Measurements from ENCODE around the gene C11orf16. TPM values are rescaled to one million over a fixed set of nuclear protein-coding genes. Genes with fewer than 3 reads are reported as not detected.

The C11orf16 gene
- total RNA-seq, 4 donors from 2014 or later: not detected

- Histone ChIP-seq H3K4me1 (no peaks in the 10 kb centered on the region), H3K4me3 (no peak overlapping the region), H3K27me3 (no peaks in the 10 kb centered on the region), H3K9me3 (no peaks in the 10 kb centered on the region), H3K27ac (no peak overlapping the region), H3K36me3 (peaks cover 0 to 55% (median 18%) of the 10 kb centered on the region in 4 donors)
- WGBS, 2 donors (ENCODE audit: low coverage in 1 of 2): 74 to 85% methylated on average over 3 of the region's 3 CpGs
- TF ChIP-seq EP300 (IDR thresholded peaks at IDR 0.05; ENCODE audit: low read depth): no peak
- TF ChIP-seq, protein P1, sequence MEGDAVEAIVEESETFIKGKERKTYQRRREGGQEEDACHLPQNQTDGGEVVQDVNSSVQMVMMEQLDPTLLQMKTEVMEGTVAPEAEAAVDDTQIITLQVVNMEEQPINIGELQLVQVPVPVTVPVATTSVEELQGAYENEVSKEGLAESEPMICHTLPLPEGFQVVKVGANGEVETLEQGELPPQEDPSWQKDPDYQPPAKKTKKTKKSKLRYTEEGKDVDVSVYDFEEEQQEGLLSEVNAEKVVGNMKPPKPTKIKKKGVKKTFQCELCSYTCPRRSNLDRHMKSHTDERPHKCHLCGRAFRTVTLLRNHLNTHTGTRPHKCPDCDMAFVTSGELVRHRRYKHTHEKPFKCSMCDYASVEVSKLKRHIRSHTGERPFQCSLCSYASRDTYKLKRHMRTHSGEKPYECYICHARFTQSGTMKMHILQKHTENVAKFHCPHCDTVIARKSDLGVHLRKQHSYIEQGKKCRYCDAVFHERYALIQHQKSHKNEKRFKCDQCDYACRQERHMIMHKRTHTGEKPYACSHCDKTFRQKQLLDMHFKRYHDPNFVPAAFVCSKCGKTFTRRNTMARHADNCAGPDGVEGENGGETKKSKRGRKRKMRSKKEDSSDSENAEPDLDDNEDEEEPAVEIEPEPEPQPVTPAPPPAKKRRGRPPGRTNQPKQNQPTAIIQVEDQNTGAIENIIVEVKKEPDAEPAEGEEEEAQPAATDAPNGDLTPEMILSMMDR (IDR thresholded peaks at IDR 0.05): no peak
- no peak for TF ChIP-seq POLR2A (IDR thresholded peaks at IDR 0.05)
- TF ChIP-seq POLR2AphosphoS5 (IDR thresholded peaks at IDR 0.05): no peak
- DNase-seq: no peak
- in situ Hi-C loops (cut with MboI; ENCODE audit: low pct_ligation_motif_present in 1 of 4, low pct_unique_long_range_greater_than_20kb in 1 of 4, low sequenced_read_pairs in 3 of 4) (no loop called here), intact Hi-C loops (cut with DNase I; ENCODE audit: low total_unique reads) (no loop called here)
Observed at GRCh38 chr11:8948886-8949285, 16.1 kb upstream of the C11orf16 start.

DNA sequence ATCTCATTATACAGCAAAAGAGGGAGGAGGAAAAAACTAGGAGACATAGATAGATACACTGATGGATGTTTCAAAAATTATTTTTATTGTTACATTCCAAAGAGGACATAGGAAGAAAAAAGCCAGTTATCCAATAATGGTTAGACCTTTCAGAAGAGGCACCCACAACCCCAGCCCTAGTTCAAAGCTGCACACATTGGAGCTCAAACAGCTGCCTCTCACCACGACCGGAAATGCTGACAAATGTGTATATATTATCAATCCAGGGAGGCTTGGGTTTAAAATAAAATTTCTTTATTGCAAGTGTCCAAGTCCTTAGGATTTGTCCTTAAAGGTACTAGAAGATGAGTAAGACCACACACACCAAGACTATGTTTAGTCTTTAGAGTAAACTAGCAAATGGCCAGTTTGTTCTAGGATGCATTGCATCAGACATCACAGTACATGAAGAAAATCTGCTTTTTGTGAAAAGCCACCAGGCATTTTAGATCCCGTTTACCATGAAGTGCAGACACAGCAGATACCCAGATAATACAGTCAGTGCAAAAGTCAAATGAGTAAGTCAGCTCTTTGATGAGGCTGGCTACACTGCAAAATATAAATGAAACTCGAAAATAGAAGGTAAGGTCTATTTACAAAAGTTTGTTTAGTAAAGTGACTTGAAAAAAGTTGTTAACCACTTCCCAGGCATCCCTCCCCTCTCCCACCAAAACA, 14.6 kb upstream of the C11orf16 start:
- in situ Hi-C loops (cut with MboI; ENCODE audit: low pct_ligation_motif_present in 1 of 4, low pct_unique_long_range_greater_than_20kb in 1 of 4, low sequenced_read_pairs in 3 of 4): no loop called here
- DNase-seq: no peak

GRCh38 chr11:8942518-8943066, 9.8 kb upstream of the C11orf16 start, which contains the start of gene ASCL3:
ASCL3 (minus strand) TSS chr11:8943016; CDS start chr11:8938161, 4,855 bp downstream.
- peaks cover 0 to 14% (median 2%) of the 10 kb centered on the region in 4 donors for H3K36me3 ChIP-seq
- H3K4me3 ChIP-seq: no peak within 1 kb of the TSS
- no peak within 1 kb of the TSS for H3K27ac ChIP-seq
- intact Hi-C loops (cut with DNase I; ENCODE audit: low total_unique reads): no loop called here
- no peaks in the 10 kb centered on the region for H3K4me1 ChIP-seq
- H3K27me3 ChIP-seq: no peaks in the 10 kb centered on the region
- in situ Hi-C loops (cut with MboI; ENCODE audit: low pct_ligation_motif_present in 1 of 4, low pct_unique_long_range_greater_than_20kb in 1 of 4, low sequenced_read_pairs in 3 of 4): no loop called here
- TF ChIP-seq, protein P1 (IDR thresholded peaks at IDR 0.05): no peak
- TF ChIP-seq POLR2AphosphoS5 (IDR thresholded peaks at IDR 0.05) (no peak), EP300 (IDR thresholded peaks at IDR 0.05; ENCODE audit: low read depth) (no peak), POLR2A (IDR thresholded peaks at IDR 0.05) (no peak)
- WGBS, 2 donors (ENCODE audit: low coverage in 1 of 2): 61 to 74% methylated on average over 5 of the region's 5 CpGs
- DNase-seq: no peak
- H3K9me3 ChIP-seq: no peaks in the 10 kb centered on the region

More for the DNA sequence above, 14.6 kb upstream of the C11orf16 start:
- Histone ChIP-seq H3K4me1 (no peaks in the 10 kb centered on the region), H3K27me3 (no peaks in the 10 kb centered on the region), H3K27ac (peak overlapping the region in 1 of 4 donors; percentile 9), H3K36me3 (peaks cover 0 to 43% (median 12%) of the 10 kb centered on the region in 4 donors), H3K4me3 (no peak overlapping the region), H3K9me3 (no peaks in the 10 kb centered on the region)
- TF ChIP-seq, protein P1 (IDR thresholded peaks at IDR 0.05): no peak
- TF ChIP-seq EP300 (IDR thresholded peaks at IDR 0.05; ENCODE audit: low read depth): no peak
- no peak for TF ChIP-seq POLR2AphosphoS5 (IDR thresholded peaks at IDR 0.05)
- TF ChIP-seq POLR2A (IDR thresholded peaks at IDR 0.05): no peak
- 73 to 79% methylated on average over 3 to 4 of the region's 4 CpGs for WGBS, 2 donors (ENCODE audit: low coverage in 1 of 2)
- intact Hi-C loops (cut with DNase I; ENCODE audit: low total_unique reads): no loop called here

GRCh38 chr11:8941341-8942103, 8.8 kb upstream of the C11orf16 start:
- in situ Hi-C loops (cut with MboI; ENCODE audit: low pct_ligation_motif_present in 1 of 4, low pct_unique_long_range_greater_than_20kb in 1 of 4, low sequenced_read_pairs in 3 of 4): no loop called here
- H3K27ac ChIP-seq: no peak overlapping the region
- peaks cover 0 to 5% (median 0%) of the 10 kb centered on the region in 4 donors for H3K36me3 ChIP-seq
- intact Hi-C loops (cut with DNase I; ENCODE audit: low total_unique reads): no loop called here
- H3K27me3 ChIP-seq: no peaks in the 10 kb centered on the region
- no peaks in the 10 kb centered on the region for H3K4me1 ChIP-seq
- no peak for TF ChIP-seq POLR2A (IDR thresholded peaks at IDR 0.05)
- no peak for TF ChIP-seq EP300 (IDR thresholded peaks at IDR 0.05; ENCODE audit: low read depth)
- TF ChIP-seq POLR2AphosphoS5 (IDR thresholded peaks at IDR 0.05): no peak
- TF ChIP-seq, protein P1 (IDR thresholded peaks at IDR 0.05): no peak
- H3K9me3 ChIP-seq: no peaks in the 10 kb centered on the region
- H3K4me3 ChIP-seq: no peak overlapping the region
- DNase-seq: no peak
- WGBS, 2 donors (ENCODE audit: low coverage in 1 of 2): 73 to 80% methylated on average over 7 to 8 of the region's 8 CpGs

Measured in transverse colon (tissue), 4 donors.